GM12892 (cell line): ENCODE results near the gene SPSB1.

ENCODE experiments used
- POLR2A ChIP-seq: IDR thresholded peaks from 2 replicates; pipeline ENCODE4 v1.6.1; 2011; ENCODE audit warnings: low read depth, low read length, control low read depth
- POLR2AphosphoS5 ChIP-seq: IDR thresholded peaks from 2 replicates; pipeline ENCODE4 v1.6.1; 2011; ENCODE audit warnings: low read depth, low read length, control low read depth
- TAF1 ChIP-seq: IDR thresholded peaks from 2 replicates; pipeline ENCODE4 v1.6.1; 2011; ENCODE audit warnings: low read depth, mild to moderate bottlenecking, control low read depth, low read length, borderline replicate concordance

DNA sequence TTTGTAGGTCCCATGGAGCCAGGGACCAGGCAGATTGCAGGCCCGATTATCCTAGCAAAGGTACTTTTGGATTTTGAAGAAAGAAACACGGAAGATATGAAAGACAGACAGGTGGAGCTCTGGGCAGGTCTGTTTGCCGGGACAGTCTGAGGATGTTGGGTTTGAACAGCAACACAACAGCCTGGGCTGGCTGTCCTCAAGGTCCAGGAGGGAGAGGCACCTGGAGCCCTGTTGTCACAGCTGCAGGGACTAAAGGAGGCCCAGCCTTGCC is 43.5 kb upstream of the SPSB1 start:
- TF ChIP-seq POLR2A (no peak), POLR2AphosphoS5 (no peak), TAF1 (no peak)
